HG02798 (cell line): ENCODE data around the gene SLC46A2.

Experiments
- ATAC-seq: cut with Tn5 transposase; IDR thresholded peaks from one replicate; pipeline ENCODE4 v1.9.1; 2021; ENCODE audit warnings: mild to moderate bottlenecking; ENCODE audit not compliant: unreplicated experiment, poor library complexity

The SLC46A2 gene

DNA sequence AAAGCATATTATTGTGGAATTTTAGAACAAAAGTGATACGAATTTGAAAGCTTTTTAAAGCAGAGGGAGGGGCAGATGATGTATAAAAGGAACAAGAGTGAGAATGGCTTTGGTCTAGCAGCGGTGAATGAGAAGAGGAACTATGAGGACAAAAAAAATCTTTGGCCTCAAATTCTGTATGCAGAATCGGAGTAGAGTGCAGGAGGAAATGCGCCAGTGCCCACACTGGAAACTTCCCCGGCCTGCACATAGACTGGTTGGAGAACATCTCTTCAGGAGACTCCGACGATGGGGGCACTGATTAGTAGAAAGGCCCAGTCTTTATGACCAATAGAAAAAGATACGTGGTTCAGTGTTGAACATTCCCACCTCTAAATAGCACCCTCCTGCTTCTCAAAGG, 51.3 kb downstream of the SLC46A2 start:
- ATAC-seq, result no peak

DNA sequence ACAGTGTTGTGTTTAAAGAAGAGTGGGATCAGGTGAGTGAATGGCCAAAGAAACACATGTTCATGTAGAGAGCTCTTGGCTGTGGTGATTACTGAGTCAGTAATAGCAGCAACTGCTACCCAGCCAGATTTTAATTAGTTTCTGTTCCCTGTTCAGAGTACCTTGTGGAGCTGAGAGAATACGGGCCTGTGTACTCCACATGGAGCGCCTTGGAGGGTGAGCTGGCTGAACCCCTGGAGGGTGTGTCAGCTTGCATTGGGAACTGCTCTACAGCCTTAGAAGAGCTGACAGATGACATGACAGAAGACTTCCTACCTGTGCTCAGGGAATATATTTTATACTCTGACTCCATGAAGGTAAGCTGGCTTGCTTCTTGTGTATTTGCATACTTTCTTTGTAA, 52.3 kb downstream of the SLC46A2 start:
- no peak for ATAC-seq

DNA sequence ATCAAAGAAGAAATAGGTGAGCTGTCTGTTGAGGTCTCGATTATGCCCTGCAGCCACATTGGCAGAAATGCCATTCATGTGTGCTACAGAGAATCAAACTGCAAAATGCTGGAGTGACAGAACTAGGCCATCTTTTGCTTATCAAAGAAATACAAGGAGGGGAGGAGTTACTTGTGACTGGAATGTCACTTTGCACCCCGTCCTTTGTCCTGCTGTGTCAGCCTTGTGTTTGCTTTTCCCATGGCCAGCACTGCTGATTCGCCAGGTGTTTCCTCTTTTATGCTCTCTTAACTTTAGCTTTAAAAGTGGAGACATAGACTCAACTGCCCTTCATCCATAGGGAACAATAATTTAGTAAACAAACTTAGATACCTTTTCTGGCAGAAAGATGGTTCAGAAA, 54.3 kb downstream of the SLC46A2 start:
- ATAC-seq, result no peak

- no peak for ATAC-seq
These were observed 57.6 kb downstream of the SLC46A2 start for GRCh38 chr9:112833081-112833480.

DNA sequence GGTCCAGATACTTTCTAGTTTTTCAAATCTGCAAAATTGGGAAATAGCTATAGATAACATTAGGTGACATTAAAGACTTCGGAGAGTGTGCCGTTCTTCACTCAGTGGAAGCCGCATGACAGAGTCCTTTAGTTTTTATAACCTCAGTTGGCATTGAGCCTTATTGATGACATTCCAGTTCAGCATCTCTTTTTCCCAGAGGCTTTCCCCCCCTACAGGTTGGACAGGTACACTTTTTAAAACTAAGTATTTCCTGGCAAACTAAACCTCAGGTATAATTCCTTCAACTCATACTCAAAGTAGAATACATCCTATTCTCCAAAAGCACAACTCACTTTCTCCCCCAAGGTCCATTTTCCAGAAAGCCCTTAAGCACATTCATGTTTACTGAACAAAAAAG, 58.7 kb downstream of the SLC46A2 start:
- ATAC-seq, result no peak

DNA sequence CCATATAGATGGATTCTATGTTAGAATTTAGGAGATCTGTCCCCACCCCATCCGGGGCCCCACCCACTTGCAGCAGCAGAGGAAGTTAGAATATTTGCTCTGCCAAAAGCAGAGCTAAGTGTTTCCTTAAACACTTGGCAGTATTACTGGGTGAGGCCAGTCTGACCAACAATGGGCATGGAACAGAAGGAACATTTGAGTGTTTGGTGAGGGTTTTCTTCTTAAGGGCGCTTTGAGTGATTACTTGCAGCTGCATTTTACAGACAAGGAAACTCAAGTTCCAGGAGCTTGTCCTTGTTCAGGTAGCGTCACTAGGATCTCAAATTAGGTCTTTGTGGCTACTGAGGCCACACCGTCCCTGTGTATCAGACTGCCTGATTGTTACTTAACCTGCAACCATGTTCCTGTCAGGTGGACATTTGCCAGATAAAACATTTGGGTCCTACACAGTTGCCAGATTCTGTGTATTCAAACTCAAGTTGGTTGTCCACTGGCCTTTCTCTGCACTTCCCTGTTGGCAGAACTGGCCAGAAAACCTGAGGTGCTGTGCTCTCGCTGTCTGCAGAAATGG, 59.3 kb downstream of the SLC46A2 start:
- ATAC-seq, result no peak
